H9 (cell line): ENCODE data around the gene EFNA5. TPM values are rescaled to one million over a fixed set of nuclear protein-coding genes. Genes with fewer than 3 reads are reported as not detected.
"Not testable (repeated sequence)": the region's sequence is repeated elsewhere in the genome, so short reads cannot be mapped to it uniquely, and the experiment has no call there.

Source experiments
- DNase-seq: peaks from one replicate; pipeline ENCODE4 v3.0.0-alpha.2; 2017
- H2AFZ ChIP-seq: one replicate; pipeline ENCODE4 v1.6.1; 2013; ENCODE audit warnings: mild to moderate bottlenecking, low read length, control low read depth, moderate library complexity
- H2AK5ac ChIP-seq: 2 replicates; pipeline ENCODE4 v1.6.1; 2013; ENCODE audit warnings: low read length, control low read depth, mixed read lengths; ENCODE audit not compliant: insufficient read length
- H2BK120ac ChIP-seq: one replicate; pipeline ENCODE4 v1.6.1; 2013; ENCODE audit warnings: low read depth, mild to moderate bottlenecking, low read length, control low read depth, inconsistent platforms; ENCODE audit not compliant: poor library complexity, severe bottlenecking
- H2BK12ac ChIP-seq: 2 replicates; pipeline ENCODE4 v1.6.1; 2013; ENCODE audit warnings: low read length, control low read depth, mixed read lengths, low read depth; ENCODE audit not compliant: insufficient read length
- H2BK15ac ChIP-seq: 2 replicates; pipeline ENCODE4 v1.6.1; 2013; ENCODE audit warnings: low read depth, low read length, control low read depth
- H2BK20ac ChIP-seq: one replicate; pipeline ENCODE4 v1.6.1; 2013; ENCODE audit warnings: low read depth, mild to moderate bottlenecking, low read length, control low read depth, inconsistent platforms; ENCODE audit not compliant: poor library complexity, severe bottlenecking
- H2BK5ac ChIP-seq: 2 replicates; pipeline ENCODE4 v1.6.1; 2013; ENCODE audit warnings: low read length, control low read depth, mixed read lengths; ENCODE audit not compliant: insufficient read length
- H3K14ac ChIP-seq: 2 replicates; pipeline ENCODE4 v1.6.1; 2013; ENCODE audit warnings: low read length, control low read depth; ENCODE audit not compliant: insufficient read depth
- H3K18ac ChIP-seq: 2 replicates; pipeline ENCODE4 v1.6.1; 2013; ENCODE audit warnings: low read depth, mild to moderate bottlenecking, mixed read lengths, low read length, control low read depth; ENCODE audit not compliant: insufficient read length
- H3K23ac ChIP-seq: 2 replicates; pipeline ENCODE4 v1.6.1; 2013; ENCODE audit warnings: low read length, control low read depth, mixed read lengths, low read depth; ENCODE audit not compliant: insufficient read length
- H3K23me2 ChIP-seq: 2 replicates; pipeline ENCODE4 v1.6.1; 2013; ENCODE audit warnings: low read depth, mild to moderate bottlenecking, mixed read lengths, low read length, control low read depth; ENCODE audit not compliant: insufficient read length, poor library complexity, severe bottlenecking
- H3K27ac ChIP-seq: 2 replicates; pipeline ENCODE4 v1.5.1; 2013; ENCODE audit warnings: low read length, control low read depth, mixed read lengths, low read depth; ENCODE audit not compliant: insufficient read length
- H3K27me3 ChIP-seq: 2 replicates; pipeline ENCODE4 v1.6.1; 2013; ENCODE audit warnings: low read length, control low read depth, inconsistent platforms; ENCODE audit not compliant: insufficient read depth
- H3K4ac ChIP-seq: 2 replicates; pipeline ENCODE4 v1.6.1; 2013; ENCODE audit warnings: low read depth, mild to moderate bottlenecking, control low read depth, inconsistent platforms, low read length, moderate library complexity
- H3K4me1 ChIP-seq: 2 replicates; pipeline ENCODE4 v1.6.1; 2013; ENCODE audit warnings: low read length, control low read depth, inconsistent platforms; ENCODE audit not compliant: insufficient read depth
- H3K4me2 ChIP-seq: 2 replicates; pipeline ENCODE4 v1.6.1; 2013; ENCODE audit warnings: low read length, control low read depth, mixed read lengths; ENCODE audit not compliant: insufficient read length, insufficient read depth
- H3K56ac ChIP-seq: 2 replicates; pipeline ENCODE4 v1.6.1; 2013; ENCODE audit warnings: low read depth, mild to moderate bottlenecking, mixed read lengths, low read length, control low read depth; ENCODE audit not compliant: insufficient read length
- H3K79me1 ChIP-seq: 2 replicates; pipeline ENCODE4 v1.6.1; 2013; ENCODE audit warnings: low read depth, mild to moderate bottlenecking, moderate library complexity, low read length, control low read depth, inconsistent platforms; ENCODE audit not compliant: insufficient read depth, poor library complexity, severe bottlenecking
- H3K79me2 ChIP-seq: 2 replicates; pipeline ENCODE4 v1.6.1; 2013; ENCODE audit warnings: low read length, control low read depth, inconsistent platforms; ENCODE audit not compliant: insufficient read depth
- H3K9ac ChIP-seq: 2 replicates; pipeline ENCODE4 v1.6.1; 2013; ENCODE audit warnings: low read length, control low read depth, mixed read lengths; ENCODE audit not compliant: insufficient read length; ENCODE audit errors: extremely low read depth
- H3K9me3 ChIP-seq: one replicate; pipeline ENCODE4 v1.6.1; 2013; ENCODE audit warnings: low read depth, low read length, inconsistent platforms; ENCODE audit not compliant: control insufficient read depth
- H3T11ph ChIP-seq: one replicate; pipeline ENCODE4 v1.6.1; 2013; ENCODE audit warnings: mild to moderate bottlenecking, low read length, control low read depth, inconsistent platforms
- H4K20me1 ChIP-seq: one replicate; pipeline ENCODE4 v1.6.1; 2013; ENCODE audit not compliant: control insufficient read depth, insufficient read length, insufficient read depth
- H4K5ac ChIP-seq: 2 replicates; pipeline ENCODE4 v1.6.1; 2013; ENCODE audit warnings: low read depth, mild to moderate bottlenecking, mixed read lengths, low read length, control low read depth; ENCODE audit not compliant: insufficient read length
- H4K8ac ChIP-seq: replicated peaks from 2 replicates; pipeline ENCODE4 v1.6.1; 2013; ENCODE audit warnings: low read length, control low read depth, mixed read lengths, low read depth; ENCODE audit not compliant: insufficient read length
- H4K91ac ChIP-seq: 2 replicates; pipeline ENCODE4 v1.6.1; 2013; ENCODE audit warnings: low read depth, mild to moderate bottlenecking, moderate library complexity, mixed read lengths, low read length, control low read depth; ENCODE audit not compliant: insufficient read length
- H3K27ac Mint-ChIP-seq, 3 experiments: 2 replicates in 2 of 3; 3 replicates in 1 of 3; pipeline ENCODE4 v1.8.0; 2020 to 2021; ENCODE audit warnings: mixed read lengths in 3 of 3, mild to moderate bottlenecking in 1 of 3, moderate library complexity in 1 of 3
- H3K27me3 Mint-ChIP-seq: 2 replicates; pipeline ENCODE4 v1.8.0; 2021; ENCODE audit warnings: low read depth, mild to moderate bottlenecking, moderate library complexity, mixed read lengths
- H3K36me3 Mint-ChIP-seq, 3 experiments: 2 replicates in 2 of 3; 3 replicates in 1 of 3; pipeline ENCODE4 v1.8.0; 2020 to 2021; ENCODE audit warnings: low read depth in 3 of 3, mixed read lengths in 3 of 3; ENCODE audit not compliant: insufficient read depth in 1 of 3
- H3K4me1 Mint-ChIP-seq, 2 experiments: 2 replicates each; pipeline ENCODE4 v1.8.0; 2020; ENCODE audit warnings: mixed read lengths in 2 of 2
- H3K4me3 Mint-ChIP-seq, 2 experiments: 2 replicates in 1 of 2; 3 replicates in 1 of 2; pipeline ENCODE4 v1.8.0; 2020 to 2021; ENCODE audit warnings: mild to moderate bottlenecking in 2 of 2, mixed read lengths in 2 of 2, moderate library complexity in 1 of 2
- H3K9me3 Mint-ChIP-seq, 2 experiments: 2 replicates in 1 of 2; 3 replicates in 1 of 2; pipeline ENCODE4 v1.8.0; 2020; ENCODE audit warnings: mild to moderate bottlenecking in 2 of 2, mixed read lengths in 2 of 2, moderate library complexity in 1 of 2
- CTCF ChIP-seq: fragments of 200-600 bp; sonication (generic); conservative IDR thresholded peaks from 3 replicates; pipeline ENCODE4 v1.8.0; 2021; ENCODE audit warnings: antibody characterized with exemption, mild to moderate bottlenecking
- WGBS: extraction: QIAGEN DNeasy Blood & Tissue Kit; methylation state at CpG from one replicate; pipeline ENCODE4 v1.1.7; 2013; ENCODE audit warnings: missing lambda C conversion rate, low lambda C conversion rate, mixed read lengths; ENCODE audit not compliant: insufficient read length; ENCODE audit errors: extremely low coverage; 5-methylcytosine and 5-hydroxymethylcytosine counted together
- total RNA-seq: library from RNA; stranded (reverse); gene quantifications from 2 replicates; pipeline ENCODE4 v1.2.1, GENCODE V29; 2021

The EFNA5 gene
- total RNA-seq, 1 experiment from 2014 or later = 20.4 TPM

GRCh38 chr5:107455111-107455544, 215.6 kb downstream of the EFNA5 start:
- Histone ChIP-seq H2BK12ac (no peak overlapping the region), H3K18ac (no peak overlapping the region), H2BK5ac (no peak overlapping the region), H4K5ac (no peak overlapping the region), H3K9ac (no peak overlapping the region), H3K4me2 (no peak overlapping the region), H3K9me3 (no peaks in the 10 kb centered on the region), H2BK20ac (no peak overlapping the region), H3K23me2 (no peaks in the 10 kb centered on the region), H2AK5ac (no peak overlapping the region), H4K8ac (no peak overlapping the region), H2BK120ac (no peak overlapping the region), H3K27ac (no peak overlapping the region), H2BK15ac (no peak overlapping the region), H3K14ac (no peak overlapping the region), H3K23ac (no peak overlapping the region), H3K4ac (no peak overlapping the region), H3T11ph (no peak overlapping the region), H3K79me1 (peaks cover 2% of the 10 kb centered on the region), H4K20me1 (no peaks in the 10 kb centered on the region), H3K4me1 (0 out of 2 replicates have a peak, but pooled peaks cover 9% of the 10 kb centered on the region), H2AFZ (no peak overlapping the region), H3K56ac (no peak overlapping the region), H4K91ac (no peak overlapping the region), H3K27me3 (no peaks in the 10 kb centered on the region), H3K79me2 (no peaks in the 10 kb centered on the region)
- H3K9me3 Mint-ChIP-seq = peaks cover 3 to 4% of the 10 kb centered on the region in 2 experiments; a peak in 4 of 5 replicates
- no CpG with 5 or more reads among the region's 4 CpGs for WGBS
- peaks cover 57 to 60% of the 10 kb centered on the region in 2 experiments for H3K4me1 Mint-ChIP-seq
- peak overlapping the region in 1 of 3 experiments; percentile 1; a peak in 1 of 7 replicates for H3K27ac Mint-ChIP-seq
- H3K27me3 Mint-ChIP-seq = no peaks in the 10 kb centered on the region
- no peak for DNase-seq
- peaks cover 3 to 10% (median 4%) of the 10 kb centered on the region in 3 experiments; a peak in 5 of 7 replicates for H3K36me3 Mint-ChIP-seq
- TF ChIP-seq CTCF = no peak
- H3K4me3 Mint-ChIP-seq = no peak overlapping the region

GRCh38 chr5:107451827-107452226, 218.9 kb downstream of the EFNA5 start:
- H3K79me1 ChIP-seq, H2BK12ac ChIP-seq, H3K4me3 Mint-ChIP-seq, H3K18ac ChIP-seq, H3K9ac ChIP-seq, H2BK5ac ChIP-seq, H2BK15ac ChIP-seq, H4K20me1 ChIP-seq, H3K36me3 Mint-ChIP-seq, H3K14ac ChIP-seq, H3K4me2 ChIP-seq, H4K91ac ChIP-seq, H3K23me2 ChIP-seq, H3K4ac ChIP-seq, H3K27ac Mint-ChIP-seq, H2AK5ac ChIP-seq, H3K79me2 ChIP-seq, H4K5ac ChIP-seq, H4K8ac ChIP-seq, H3K23ac ChIP-seq, H3T11ph ChIP-seq, H3K9me3 ChIP-seq, H3K4me1 ChIP-seq, H2BK120ac ChIP-seq, H2AFZ ChIP-seq, H3K56ac ChIP-seq, DNase-seq, H3K27me3 ChIP-seq, H3K27ac ChIP-seq, H2BK20ac ChIP-seq, H3K9me3 Mint-ChIP-seq, H3K27me3 Mint-ChIP-seq: not testable (repeated sequence)
- WGBS = no CpG with 5 or more reads among the region's 4 CpGs
- H3K4me1 Mint-ChIP-seq = peaks cover 40 to 41% of the 10 kb centered on the region in 2 experiments
